Stomach smooth muscle (tissue), 2 donors: ENCODE results near the gene MTHFD2L.

ENCODE experiments used
- H3K27ac ChIP-seq: one replicate; pipeline ENCODE4 v1.7.0; 2013; ENCODE audit warnings: mild to moderate bottlenecking, low read length, inconsistent platforms
- H3K27me3 ChIP-seq, 2 donors: one replicate each; pipeline ENCODE4 v1.7.0; 2013; ENCODE audit warnings: low read length in 2 of 2; ENCODE audit not compliant: insufficient read depth in 2 of 2, control insufficient read depth in 1 of 2
- H3K36me3 ChIP-seq, 2 donors: one replicate each; pipeline ENCODE4 v1.7.0; 2013; ENCODE audit warnings: low read length in 2 of 2; ENCODE audit not compliant: control insufficient read depth in 2 of 2, insufficient read depth in 2 of 2
- H3K4me1 ChIP-seq: one replicate; pipeline ENCODE4 v1.7.0; 2013; ENCODE audit warnings: low read length; ENCODE audit not compliant: control insufficient read depth, insufficient read depth
- H3K4me3 ChIP-seq, 2 donors: one replicate each; pipeline ENCODE4 v1.7.0; 2013; ENCODE audit warnings: low read length in 2 of 2
- H3K9ac ChIP-seq, 2 donors: one replicate each; pipeline ENCODE4 v1.7.0; 2013; ENCODE audit warnings: low read length in 2 of 2, mild to moderate bottlenecking in 1 of 2
- H3K9me3 ChIP-seq, 2 donors: one replicate each; pipeline ENCODE4 v1.7.0; 2013; ENCODE audit warnings: low read length in 2 of 2; ENCODE audit not compliant: control insufficient read depth in 2 of 2
- donor health status: healthy.
- donor health status: Pancreatic carcinoma.

The MTHFD2L gene

DNA sequence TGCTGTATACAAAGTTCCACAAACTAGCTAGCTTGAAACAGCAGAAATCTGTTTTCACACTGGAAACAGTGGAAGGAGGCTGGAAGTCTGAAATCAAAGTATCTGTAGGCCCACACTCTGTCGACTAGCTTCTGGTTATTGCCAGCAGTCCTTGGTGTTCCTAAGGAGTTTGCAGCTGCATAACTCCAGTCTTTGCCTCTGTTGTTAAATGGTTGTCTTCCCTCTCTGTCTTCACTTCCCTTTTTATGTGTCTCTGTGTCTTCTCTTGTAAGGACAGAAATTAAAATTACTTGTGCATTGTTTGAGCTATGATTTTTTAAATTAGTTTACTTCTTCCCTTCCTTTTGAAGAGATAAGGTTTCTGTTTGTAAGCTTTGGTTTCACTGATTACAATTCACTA is 8.2 kb downstream of the MTHFD2L start:
- no peak overlapping the region for H3K9ac ChIP-seq
- no peak overlapping the region for H3K4me3 ChIP-seq
- peaks cover 0 to 7% of the 10 kb centered on the region in 2 donors for H3K36me3 ChIP-seq
- H3K9me3 ChIP-seq = no peaks in the 10 kb centered on the region
- H3K27ac ChIP-seq = no peak overlapping the region
- H3K4me1 ChIP-seq = no peaks in the 10 kb centered on the region
- no peaks in the 10 kb centered on the region for H3K27me3 ChIP-seq

DNA sequence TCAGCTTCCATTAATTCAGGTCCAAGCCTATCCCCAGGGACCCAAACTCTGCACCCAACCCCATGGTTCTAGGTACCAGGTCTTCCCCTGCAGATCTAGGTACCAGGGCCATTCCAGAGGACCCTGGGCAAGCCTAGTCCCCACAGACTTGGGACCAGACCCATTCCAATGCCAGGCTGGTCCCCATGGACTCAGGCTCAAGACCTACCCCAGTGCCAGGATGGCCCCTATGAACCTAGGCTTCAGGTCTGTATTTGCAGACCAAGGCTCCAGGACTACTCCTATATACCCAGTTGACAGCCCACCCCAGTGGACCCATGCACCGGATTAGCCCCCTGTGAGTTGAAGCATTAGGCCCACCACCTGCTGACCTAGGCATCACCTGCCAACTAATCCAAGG is 8.9 kb downstream of the MTHFD2L start:
- Histone ChIP-seq H3K27ac (no peak overlapping the region), H3K36me3 (peaks cover 0 to 3% of the 10 kb centered on the region in 2 donors), H3K9ac (no peak overlapping the region), H3K9me3 (no peaks in the 10 kb centered on the region), H3K27me3 (no peaks in the 10 kb centered on the region), H3K4me3 (no peak overlapping the region), H3K4me1 (no peaks in the 10 kb centered on the region)

DNA sequence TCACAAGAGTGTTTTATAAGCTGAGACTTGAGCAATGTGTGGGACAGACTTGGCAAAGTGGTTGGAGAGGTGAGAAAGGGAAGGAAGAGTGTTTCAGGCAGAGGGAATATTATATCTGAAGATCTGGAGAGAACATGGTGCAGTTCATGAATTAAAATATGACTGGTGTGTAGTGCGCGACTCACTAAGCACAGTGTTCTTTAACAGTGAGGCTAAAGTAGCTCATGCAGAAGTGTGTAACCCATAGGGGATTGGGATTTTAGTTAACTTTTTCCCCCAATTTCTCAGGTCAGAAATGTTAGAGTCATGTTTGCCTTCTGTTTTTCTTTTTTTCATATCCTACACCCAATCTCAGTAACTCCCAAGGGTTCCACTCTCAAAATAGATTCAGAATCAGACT is 9.7 kb downstream of the MTHFD2L start:
- Histone ChIP-seq H3K4me3 (no peak overlapping the region), H3K36me3 (peaks cover 0 to under 1% of the 10 kb centered on the region in 2 donors), H3K27ac (no peak overlapping the region), H3K9me3 (no peaks in the 10 kb centered on the region), H3K27me3 (no peaks in the 10 kb centered on the region), H3K9ac (no peak overlapping the region), H3K4me1 (no peaks in the 10 kb centered on the region)

DNA sequence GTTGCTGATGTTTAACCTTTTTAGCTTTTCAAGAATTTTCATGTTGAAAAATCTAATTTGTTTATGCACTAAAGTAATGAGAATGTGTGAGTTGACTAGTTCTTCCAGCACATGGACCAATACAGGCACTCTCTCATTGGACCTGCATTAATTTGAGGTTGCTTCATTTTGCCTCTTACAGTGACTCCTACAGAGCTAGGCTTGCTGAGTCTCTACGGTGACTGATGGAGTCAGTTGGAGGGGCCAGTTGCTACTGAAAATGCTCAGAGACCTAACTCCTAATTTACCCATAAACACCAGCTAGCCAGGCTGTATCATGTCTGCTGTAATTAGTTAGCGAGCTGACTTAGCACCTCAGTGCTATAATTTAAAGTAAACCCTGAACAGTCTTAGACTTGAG is 10.9 kb downstream of the MTHFD2L start:
- Histone ChIP-seq H3K27me3 (no peaks in the 10 kb centered on the region), H3K9me3 (no peaks in the 10 kb centered on the region), H3K36me3 (no peaks in the 10 kb centered on the region), H3K9ac (no peak overlapping the region), H3K27ac (no peak overlapping the region), H3K4me1 (no peaks in the 10 kb centered on the region), H3K4me3 (no peak overlapping the region)

DNA sequence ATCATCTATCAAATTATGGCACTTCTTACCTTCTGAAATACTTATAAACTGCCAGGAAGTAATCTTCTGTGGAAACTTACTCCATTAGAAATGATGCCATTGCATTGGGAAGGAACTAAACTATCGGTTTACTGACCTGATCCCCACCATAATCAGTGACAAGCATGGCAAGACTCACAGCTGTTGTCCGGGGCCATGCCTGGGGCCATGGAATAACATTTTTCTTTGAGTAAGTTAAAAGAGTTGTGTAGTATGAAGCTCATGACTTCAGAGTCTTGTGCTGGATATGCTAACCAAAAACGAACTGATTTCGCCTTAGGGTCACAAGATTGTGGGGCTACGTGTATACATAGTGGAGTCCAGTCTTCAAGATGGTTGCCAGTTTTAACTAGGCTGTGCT is 15.4 kb downstream of the MTHFD2L start:
- Histone ChIP-seq H3K27ac (no peak overlapping the region), H3K27me3 (no peaks in the 10 kb centered on the region), H3K9me3 (no peaks in the 10 kb centered on the region), H3K4me3 (no peak overlapping the region), H3K9ac (no peak overlapping the region), H3K4me1 (no peaks in the 10 kb centered on the region), H3K36me3 (no peaks in the 10 kb centered on the region)

DNA sequence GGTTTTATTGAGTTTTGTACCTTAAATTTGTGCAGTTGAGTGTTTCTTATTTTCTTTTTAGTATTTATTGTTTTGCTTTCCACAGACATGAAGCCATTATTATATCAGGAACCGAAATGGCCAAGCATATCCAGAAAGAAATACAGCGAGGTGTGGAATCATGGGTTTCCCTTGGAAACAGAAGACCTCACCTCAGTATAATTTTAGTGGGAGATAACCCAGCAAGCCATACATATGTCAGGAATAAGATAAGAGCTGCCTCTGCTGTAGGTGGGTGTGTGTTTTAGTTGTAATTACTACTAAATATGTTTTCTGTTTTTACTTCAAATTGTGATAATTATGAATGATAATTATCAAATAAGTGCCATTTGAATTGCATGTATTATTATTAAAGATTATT is 16.5 kb downstream of the MTHFD2L start:
- H3K9ac ChIP-seq = no peak overlapping the region
- no peak overlapping the region for H3K4me3 ChIP-seq
- no peaks in the 10 kb centered on the region for H3K36me3 ChIP-seq
- H3K27ac ChIP-seq = no peak overlapping the region
- no peaks in the 10 kb centered on the region for H3K4me1 ChIP-seq
- H3K9me3 ChIP-seq = no peaks in the 10 kb centered on the region
- no peaks in the 10 kb centered on the region for H3K27me3 ChIP-seq

DNA sequence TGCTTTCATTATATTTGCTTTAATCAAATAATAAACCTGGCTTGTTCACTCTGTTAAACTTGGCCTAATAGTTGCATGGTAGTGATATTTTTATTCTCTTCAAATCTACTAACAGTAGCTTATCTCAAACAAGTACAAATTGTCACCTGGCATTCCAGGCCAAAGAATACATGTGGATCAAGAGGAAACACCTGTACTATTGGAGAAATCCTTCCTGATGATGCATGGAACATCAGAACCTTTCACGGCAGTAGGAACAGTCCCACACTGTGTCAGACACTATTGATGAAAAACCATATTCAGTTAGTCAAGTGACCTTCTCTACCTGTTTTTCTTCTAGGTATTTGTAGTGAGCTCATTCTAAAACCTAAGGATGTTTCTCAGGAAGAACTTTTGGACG is 17.0 kb downstream of the MTHFD2L start:
- Histone ChIP-seq H3K36me3 (no peaks in the 10 kb centered on the region), H3K4me3 (no peak overlapping the region), H3K9me3 (no peaks in the 10 kb centered on the region), H3K27ac (no peak overlapping the region), H3K27me3 (no peaks in the 10 kb centered on the region), H3K4me1 (no peaks in the 10 kb centered on the region), H3K9ac (no peak overlapping the region)

DNA sequence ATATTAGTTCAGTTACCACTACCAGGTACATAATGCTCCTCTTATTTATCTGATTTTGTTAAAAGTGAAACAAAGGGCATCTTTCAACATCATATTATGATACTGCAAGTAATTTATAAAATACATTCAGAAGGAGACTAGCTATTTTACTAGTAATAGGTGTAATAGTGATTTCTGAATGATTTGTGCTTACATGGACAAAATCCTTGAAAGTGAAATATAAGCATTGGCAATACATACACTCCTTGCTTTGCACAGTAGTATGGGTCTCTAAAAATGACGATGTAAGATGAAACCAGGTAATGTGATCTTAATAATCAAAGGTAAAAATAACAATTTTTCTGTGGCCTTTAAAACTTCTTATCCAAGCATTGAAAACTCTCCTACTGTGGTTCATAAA is 17.5 kb downstream of the MTHFD2L start:
- H3K36me3 ChIP-seq = no peaks in the 10 kb centered on the region
- no peak overlapping the region for H3K9ac ChIP-seq
- no peaks in the 10 kb centered on the region for H3K4me1 ChIP-seq
- no peak overlapping the region for H3K27ac ChIP-seq
- no peaks in the 10 kb centered on the region for H3K9me3 ChIP-seq
- H3K27me3 ChIP-seq = no peaks in the 10 kb centered on the region
- no peak overlapping the region for H3K4me3 ChIP-seq

DNA sequence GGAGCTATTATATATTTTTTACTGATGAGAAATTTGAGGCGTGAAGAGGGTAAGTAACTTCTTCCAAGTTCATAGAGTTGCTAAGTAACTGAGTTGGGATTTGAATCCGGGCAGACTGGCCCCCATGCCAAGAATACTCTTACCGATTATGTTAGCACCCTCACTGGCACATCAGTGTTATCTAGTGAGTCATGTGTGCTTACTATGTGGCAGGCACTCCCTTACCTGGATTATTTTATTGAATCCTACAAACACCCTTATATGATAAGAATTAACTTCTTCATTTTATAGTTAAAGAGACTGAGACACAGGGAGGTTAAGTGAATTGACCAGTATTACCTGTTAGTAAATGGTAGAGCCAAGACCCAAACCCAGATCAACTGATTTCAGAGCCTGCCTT is 20.9 kb downstream of the MTHFD2L start:
- H3K27ac ChIP-seq = no peak overlapping the region
- no peaks in the 10 kb centered on the region for H3K9me3 ChIP-seq
- no peaks in the 10 kb centered on the region for H3K4me1 ChIP-seq
- H3K9ac ChIP-seq = no peak overlapping the region
- H3K27me3 ChIP-seq = no peaks in the 10 kb centered on the region
- no peak overlapping the region for H3K4me3 ChIP-seq
- H3K36me3 ChIP-seq = no peaks in the 10 kb centered on the region

DNA sequence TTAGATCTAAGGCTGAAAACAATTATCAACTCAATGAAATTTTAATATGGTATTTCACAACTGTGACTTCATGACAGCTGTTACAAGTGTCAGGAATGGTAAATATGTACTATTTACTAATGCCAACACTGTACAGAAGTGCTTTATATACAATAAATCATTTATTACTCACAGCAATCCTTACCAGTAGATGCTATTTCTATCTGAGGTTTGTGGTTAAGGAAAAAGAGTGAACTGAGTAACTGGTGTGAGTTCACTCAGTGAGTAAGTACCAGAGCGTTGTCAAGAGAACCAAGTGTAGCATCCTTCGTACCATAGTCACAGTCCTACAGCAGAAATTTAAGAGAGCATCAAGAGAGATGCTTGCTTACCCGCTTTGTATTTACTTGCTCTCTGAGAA is 23.3 kb downstream of the MTHFD2L start:
- Histone ChIP-seq H3K9ac (no peak overlapping the region), H3K4me3 (no peak overlapping the region), H3K4me1 (no peaks in the 10 kb centered on the region), H3K9me3 (no peaks in the 10 kb centered on the region), H3K36me3 (no peaks in the 10 kb centered on the region), H3K27me3 (no peaks in the 10 kb centered on the region), H3K27ac (no peak overlapping the region)

DNA sequence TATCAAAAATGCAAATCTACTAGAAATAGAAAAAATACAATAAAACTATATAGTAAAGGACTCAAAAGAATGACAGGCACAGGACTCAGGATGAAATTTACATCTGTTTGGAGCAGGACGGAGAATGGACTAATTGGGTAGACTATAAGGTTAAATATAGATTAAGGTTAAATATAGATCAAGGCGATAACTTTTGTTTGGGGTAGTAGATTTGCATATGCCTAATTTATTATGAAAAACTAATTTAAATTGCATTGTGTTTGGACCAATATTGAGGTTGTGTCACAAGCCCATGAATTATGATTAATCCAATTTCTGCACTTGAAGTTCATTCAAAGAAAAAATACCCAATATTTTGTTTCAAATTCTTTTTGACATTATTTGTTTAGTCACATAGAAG is 31.0 kb downstream of the MTHFD2L start:
- Histone ChIP-seq H3K9me3 (no peaks in the 10 kb centered on the region), H3K27me3 (no peaks in the 10 kb centered on the region), H3K9ac (no peak overlapping the region), H3K4me1 (no peaks in the 10 kb centered on the region), H3K27ac (no peak overlapping the region), H3K36me3 (no peaks in the 10 kb centered on the region), H3K4me3 (no peak overlapping the region)
